Kidney epithelial cell (primary cell): Measurements from ENCODE around the gene NOSIP. TPM values are rescaled to one million over a fixed set of nuclear protein-coding genes. Genes with fewer than 3 reads are reported as not detected.

Source experiments
- DNase-seq: peaks from one replicate; pipeline ENCODE4 v3.0.0-alpha.2; 2010; ENCODE audit warnings: low read depth
- H3K27me3 ChIP-seq: 2 replicates; pipeline ENCODE4 v1.6.0; 2011; ENCODE audit warnings: low read length; ENCODE audit not compliant: control insufficient read depth, insufficient read depth
- H3K36me3 ChIP-seq: 2 replicates; pipeline ENCODE4 v1.5.1; 2011; ENCODE audit warnings: low read length; ENCODE audit not compliant: control insufficient read depth, insufficient read depth
- H3K4me3 ChIP-seq: 2 replicates; pipeline ENCODE4 v1.5.1; 2011; ENCODE audit warnings: low read depth, mild to moderate bottlenecking, control low read depth, low read length
- CTCF ChIP-seq: IDR thresholded peaks from 2 replicates; pipeline ENCODE4 v1.5.1; 2011; ENCODE audit warnings: mild to moderate bottlenecking, moderate library complexity, low read length, control low read depth, inconsistent platforms; ENCODE audit not compliant: insufficient read depth, poor library complexity, severe bottlenecking
- total RNA-seq: library from RNA; depleted of rRNA; stranded (reverse); fragments of >200 nt; gene quantifications from 2 replicates; pipeline ENCODE4 v1.2.3, GENCODE V29; 2015

NOSIP gene
- total RNA-seq, 1 donor from 2014 or later, result 91.4 TPM

- Histone ChIP-seq H3K4me3 (no peak overlapping the region), H3K27me3 (no peaks in the 10 kb centered on the region), H3K36me3 (peaks cover 1% of the 10 kb centered on the region)
- no peak for TF ChIP-seq CTCF
- no peak for DNase-seq
Measured at GRCh38 chr19:49605605-49606004, 25.2 kb upstream of the NOSIP start.

GRCh38 chr19:49602806-49603205, 22.4 kb upstream of the NOSIP start:
- DNase-seq, result no peak
- Histone ChIP-seq H3K36me3 (peaks cover 3% of the 10 kb centered on the region), H3K27me3 (no peaks in the 10 kb centered on the region), H3K4me3 (no peak overlapping the region)
- TF ChIP-seq CTCF, result no peak

- TF ChIP-seq CTCF, result no peak
- no peaks in the 10 kb centered on the region for H3K27me3 ChIP-seq
- H3K4me3 ChIP-seq, result no peak overlapping the region
- peaks cover 3% of the 10 kb centered on the region for H3K36me3 ChIP-seq
- no peak for DNase-seq
Measured at GRCh38 chr19:49601482-49602038, 21.2 kb upstream of the NOSIP start.

- no peak for TF ChIP-seq CTCF
- no peak for DNase-seq
- peaks cover 4% of the 10 kb centered on the region for H3K36me3 ChIP-seq
- H3K4me3 ChIP-seq, result no peak overlapping the region
- no peaks in the 10 kb centered on the region for H3K27me3 ChIP-seq
Measured at GRCh38 chr19:49599378-49600295, 19.3 kb upstream of the NOSIP start.

- no peak for DNase-seq
- no peak for TF ChIP-seq CTCF
- H3K36me3 ChIP-seq, result peaks cover 5% of the 10 kb centered on the region
- no peaks in the 10 kb centered on the region for H3K27me3 ChIP-seq
- H3K4me3 ChIP-seq, result no peak overlapping the region
Measured at GRCh38 chr19:49597703-49597974, 17.3 kb upstream of the NOSIP start.
